ENCODE results near the gene TNNT3. TPM values are rescaled to one million over a fixed set of nuclear protein-coding genes. Genes with fewer than 3 reads are reported as not detected.

TNNT3 gene
- total RNA-seq, 2 donors from 2014 or later, result 1.6 TPM; not detected in 1

GRCh38 chr11:1923201-1923956 lies 3.9 kb downstream of the TNNT3 start:
- intact Hi-C loops (cut with DNase I), result no loop called here
- H3K9me3 ChIP-seq, result no peaks in the 10 kb centered on the region
- DNase-seq (no peak), ATAC-seq (no peak)
- H3K27me3 ChIP-seq, result no peaks in the 10 kb centered on the region
- no peaks in the 10 kb centered on the region for H3K4me1 ChIP-seq
- no peak overlapping the region for H3K27ac ChIP-seq
- WGBS, 2 donors, result 78 to 84% methylated on average over 21 to 22 of the region's 22 CpGs
- TF ChIP-seq POLR2A (IDR thresholded peaks at IDR 0.05), result no peak
- TF ChIP-seq CTCF (IDR thresholded peaks at IDR 0.05), result no peak
- H3K4me3 ChIP-seq, result no peak overlapping the region
- no peaks in the 10 kb centered on the region for H3K36me3 ChIP-seq (replicated peaks in 1 of 2; ENCODE audit: insufficient read depth in 1 of 2, low read depth in 2 of 2)

- Histone ChIP-seq H3K27ac (no peak overlapping the region), H3K27me3 (no peaks in the 10 kb centered on the region), H3K9me3 (no peaks in the 10 kb centered on the region), H3K4me1 (no peaks in the 10 kb centered on the region), H3K36me3 (replicated peaks in 1 of 2; ENCODE audit: insufficient read depth in 1 of 2, low read depth in 2 of 2) (no peaks in the 10 kb centered on the region), H3K4me3 (no peak overlapping the region)
- ATAC-seq (no peak), DNase-seq (no peak)
- intact Hi-C loops (cut with DNase I), result no loop called here
- 64 to 66% methylated on average over 16 to 17 of the region's 17 CpGs for WGBS, 2 donors
- TF ChIP-seq CTCF (IDR thresholded peaks at IDR 0.05) (no peak), POLR2A (IDR thresholded peaks at IDR 0.05) (no peak)
These were observed 4.7 kb downstream of the TNNT3 start for GRCh38 chr11:1924181-1924580.

GRCh38 chr11:1924646-1925372 lies 5.3 kb downstream of the TNNT3 start:
- 76 to 84% methylated on average over 15 to 18 of the region's 21 CpGs for WGBS, 2 donors
- Histone ChIP-seq H3K36me3 (replicated peaks in 1 of 2; ENCODE audit: insufficient read depth in 1 of 2, low read depth in 2 of 2) (no peaks in the 10 kb centered on the region), H3K4me3 (no peak overlapping the region), H3K4me1 (no peaks in the 10 kb centered on the region), H3K27ac (no peak overlapping the region), H3K27me3 (no peaks in the 10 kb centered on the region), H3K9me3 (no peaks in the 10 kb centered on the region)
- intact Hi-C loops (cut with DNase I), result loop anchor here (5.0 kb wide), 1 partner anchor 38 kb away; no protein-coding TSS in a partner anchor
- DNase-seq, result no peak
- TF ChIP-seq CTCF (IDR thresholded peaks at IDR 0.05), result no peak
- TF ChIP-seq POLR2A (IDR thresholded peaks at IDR 0.05), result no peak
- ATAC-seq, result no peak

GRCh38 chr11:1925373-1926155 lies 6.1 kb downstream of the TNNT3 start:
- TF ChIP-seq CTCF (IDR thresholded peaks at IDR 0.05), result no peak
- no peak for TF ChIP-seq POLR2A (IDR thresholded peaks at IDR 0.05)
- Histone ChIP-seq H3K4me1 (no peaks in the 10 kb centered on the region), H3K36me3 (replicated peaks in 1 of 2; ENCODE audit: insufficient read depth in 1 of 2, low read depth in 2 of 2) (no peaks in the 10 kb centered on the region), H3K9me3 (no peaks in the 10 kb centered on the region), H3K27me3 (no peaks in the 10 kb centered on the region), H3K27ac (no peak overlapping the region), H3K4me3 (no peak overlapping the region)
- 63 to 79% methylated on average over 4 to 19 of the region's 23 CpGs for WGBS, 2 donors
- DNase-seq (no peak), ATAC-seq (no peak)
- intact Hi-C loops (cut with DNase I), result loop anchor here (5.0 kb wide), 1 partner anchor 38 kb away; no protein-coding TSS in a partner anchor

Data from body of pancreas (tissue), 4 donors.